Thyroid gland (tissue), 4 donors: ENCODE measurements around the gene PLA2G2D. TPM values are rescaled to one million over a fixed set of nuclear protein-coding genes. Genes with fewer than 3 reads are reported as not detected.

Experiments used
- DNase-seq, 2 donors: peaks; one replicate each; pipeline ENCODE4 v3.0.0-alpha.2; 2019
- H3K27ac ChIP-seq, 3 donors: fragments of 200-600 bp; sonication (generic); 1 replicate in 2 of 3; 2 replicates in 1 of 3; pipeline ENCODE4 v1.5.1; 2016 to 2019; ENCODE audit warnings: mild to moderate bottlenecking in 1 of 3, moderate library complexity in 1 of 3
- H3K27me3 ChIP-seq: fragments of 200-600 bp; sonication (generic); one replicate; pipeline ENCODE4 v1.5.1; 2019
- H3K36me3 ChIP-seq, 2 donors: fragments of 200-600 bp; sonication (generic); one replicate each; pipeline ENCODE4 v1.5.1; 2016 to 2019
- H3K4me1 ChIP-seq, 2 donors: fragments of 200-600 bp; sonication (generic); one replicate each; pipeline ENCODE4 v1.5.1; 2017 to 2019
- H3K4me3 ChIP-seq, 3 donors: fragments of 200-600 bp; sonication (generic); replicated peaks in 1 of 3; 1 replicate in 2 of 3; 2 replicates in 1 of 3; pipeline ENCODE4 v1.5.1; 2016; ENCODE audit warnings: mild to moderate bottlenecking in 1 of 3
- H3K9me3 ChIP-seq: fragments of 200-600 bp; sonication (generic); one replicate; pipeline ENCODE4 v1.5.1; 2017
- CTCF ChIP-seq, 6 experiments: fragments of 200-600 bp in 3 of 6; fragments of 450-650 bp in 3 of 6; sonication (generic) in 3 of 6; IDR thresholded peaks; one replicate each; pipeline ENCODE4 v1.5.1; 2016 to 2019; ENCODE audit warnings: antibody characterized with exemption in 6 of 6, mild to moderate bottlenecking in 2 of 6, inconsistent platforms in 1 of 6, moderate library complexity in 1 of 6
- POLR2A ChIP-seq, 2 donors: fragments of 450-650 bp; IDR thresholded peaks; one replicate each; pipeline ENCODE4 v1.6.1; 2017; ENCODE audit warnings: antibody characterized with exemption in 2 of 2, mild to moderate bottlenecking in 2 of 2, moderate library complexity in 1 of 2
- WGBS, 2 donors: methylation state at CpG; one replicate each; pipeline ENCODE4 v1.1.5; 2017; 5-methylcytosine and 5-hydroxymethylcytosine counted together
- intact Hi-C: fragments of 100-400 bp; cut with DNase I; formaldehyde crosslinking; loops from one replicate; pipeline ENCODE4 v1.15.1; 2023
- total RNA-seq, 4 donors: library from RNA; depleted of rRNA; stranded (reverse); fragments of >200 nt; gene quantifications; one replicate each; pipeline ENCODE4 v1.2.3, GENCODE V29; 2016

The PLA2G2D gene
- total RNA-seq, 4 donors from 2014 or later: not detected

DNA sequence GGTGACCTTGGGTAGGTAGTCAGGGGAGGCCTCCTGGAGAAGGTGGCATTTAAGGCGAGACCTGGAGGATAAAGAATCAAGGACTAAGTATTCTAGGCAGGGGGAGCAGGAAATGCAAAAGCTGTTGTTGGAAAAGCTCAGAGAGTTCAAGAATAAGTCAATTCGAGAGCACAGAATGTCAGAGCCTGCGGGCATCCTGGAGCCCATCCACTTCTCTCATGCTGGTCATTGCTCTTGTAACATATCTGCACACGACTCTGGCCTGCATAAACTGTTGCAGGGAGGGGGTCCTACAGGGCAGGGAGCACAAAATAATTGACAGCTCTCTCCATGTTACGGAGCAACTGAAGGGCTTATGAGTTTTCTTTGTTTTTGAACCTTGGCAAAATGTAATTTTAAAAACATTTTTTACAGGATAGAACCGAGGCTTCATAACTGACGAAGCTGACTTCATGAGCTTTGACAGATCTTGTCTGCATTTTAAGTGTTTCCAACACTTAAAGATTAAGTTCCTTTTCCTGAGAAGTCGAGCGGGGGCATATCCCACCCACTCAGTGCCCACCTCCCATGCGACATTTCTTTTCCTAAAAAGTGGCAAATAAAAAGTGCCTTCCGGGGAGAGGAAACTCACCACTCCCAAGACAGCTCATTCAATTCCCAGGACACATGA is 45.1 kb downstream of the PLA2G2D start:
- H3K4me3 ChIP-seq: no peak overlapping the region
- no peaks in the 10 kb centered on the region for H3K36me3 ChIP-seq
- intact Hi-C loops: no loop called here
- TF ChIP-seq CTCF (IDR thresholded peaks at IDR 0.05) (no peak), POLR2A (IDR thresholded peaks at IDR 0.05) (no peak)
- no peaks in the 10 kb centered on the region for H3K9me3 ChIP-seq
- H3K4me1 ChIP-seq: no peaks in the 10 kb centered on the region
- no peak for DNase-seq
- WGBS, 2 donors: 72 to 87% methylated on average over 11 of the region's 11 CpGs
- H3K27me3 ChIP-seq: peaks cover 5% of the 10 kb centered on the region
- no peak overlapping the region for H3K27ac ChIP-seq

DNA sequence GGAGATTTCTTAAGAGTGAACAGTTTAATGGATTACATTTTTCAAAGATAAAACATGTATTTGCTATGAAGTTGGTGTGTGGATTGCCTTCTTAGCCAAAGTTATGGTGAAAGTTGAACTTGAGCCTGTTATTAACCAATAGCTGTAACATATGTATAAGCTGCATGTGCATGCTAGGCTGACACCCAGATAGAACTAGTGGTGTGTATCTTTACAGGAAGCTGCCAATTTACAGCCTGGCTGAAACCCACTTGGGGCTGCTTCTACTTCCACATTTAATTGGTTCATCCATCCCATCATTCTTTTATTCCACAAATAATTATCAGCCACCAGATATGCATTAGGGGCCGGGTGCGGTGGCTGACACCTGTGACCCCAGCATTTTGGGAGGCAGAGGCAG is 46.1 kb downstream of the PLA2G2D start:
- intact Hi-C loops: no loop called here
- no peak for TF ChIP-seq CTCF (IDR thresholded peaks at IDR 0.05)
- TF ChIP-seq POLR2A (IDR thresholded peaks at IDR 0.05): no peak
- Histone ChIP-seq H3K27me3 (peaks cover 5% of the 10 kb centered on the region), H3K4me1 (no peaks in the 10 kb centered on the region), H3K9me3 (no peaks in the 10 kb centered on the region), H3K4me3 (no peak overlapping the region), H3K36me3 (no peaks in the 10 kb centered on the region), H3K27ac (no peak overlapping the region)
- WGBS, 2 donors: 92 to 97% methylated on average over 2 of the region's 2 CpGs
- DNase-seq: no peak

DNA sequence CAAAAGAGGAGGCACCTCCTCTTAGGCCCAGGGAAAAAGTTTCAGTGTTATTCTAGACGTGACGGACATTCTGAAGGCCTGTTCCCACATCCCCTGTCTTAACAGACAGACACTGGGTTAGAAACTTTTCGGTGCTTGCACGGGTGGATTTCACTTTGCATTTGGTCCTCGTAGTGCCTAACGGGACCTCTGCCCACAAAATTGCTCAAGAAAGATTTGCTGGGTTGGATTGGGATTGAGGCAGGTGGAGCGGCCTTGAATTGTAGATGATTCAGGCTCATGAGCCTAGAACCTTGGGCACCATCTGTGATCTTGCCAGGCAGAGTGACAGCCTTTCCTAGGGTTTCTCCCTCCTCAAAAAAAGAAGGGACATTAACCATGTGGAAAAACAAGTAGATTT is 46.6 kb downstream of the PLA2G2D start:
- no peak for DNase-seq
- Histone ChIP-seq H3K27me3 (peaks cover 5% of the 10 kb centered on the region), H3K36me3 (no peaks in the 10 kb centered on the region), H3K4me3 (no peak overlapping the region), H3K9me3 (no peaks in the 10 kb centered on the region), H3K27ac (no peak overlapping the region), H3K4me1 (no peaks in the 10 kb centered on the region)
- TF ChIP-seq CTCF (IDR thresholded peaks at IDR 0.05): no peak
- no peak for TF ChIP-seq POLR2A (IDR thresholded peaks at IDR 0.05)
- WGBS, 2 donors: 85% methylated on average over 7 of the region's 7 CpGs
- intact Hi-C loops: no loop called here

GRCh38 chr1:20071416-20071815 is 47.9 kb downstream of the PLA2G2D start:
- TF ChIP-seq CTCF (IDR thresholded peaks at IDR 0.05) (no peak), POLR2A (IDR thresholded peaks at IDR 0.05) (no peak)
- no peak for DNase-seq
- 81 to 95% methylated on average over 6 of the region's 6 CpGs for WGBS, 2 donors

GRCh38 chr1:20070357-20070756 is 49.0 kb downstream of the PLA2G2D start:
- intact Hi-C loops: no loop called here
- DNase-seq: no peak
- Histone ChIP-seq H3K27me3 (no peaks in the 10 kb centered on the region), H3K9me3 (no peaks in the 10 kb centered on the region), H3K36me3 (no peaks in the 10 kb centered on the region), H3K27ac (no peak overlapping the region), H3K4me1 (no peaks in the 10 kb centered on the region), H3K4me3 (no peak overlapping the region)
- TF ChIP-seq CTCF (IDR thresholded peaks at IDR 0.05) (no peak), POLR2A (IDR thresholded peaks at IDR 0.05) (no peak)
- 88 to 92% methylated on average over 10 of the region's 10 CpGs for WGBS, 2 donors

More at GRCh38 chr1:20071416-20071815, 47.9 kb downstream of the PLA2G2D start:
- H3K9me3 ChIP-seq: no peaks in the 10 kb centered on the region
- H3K4me1 ChIP-seq: no peaks in the 10 kb centered on the region
- no peaks in the 10 kb centered on the region for H3K36me3 ChIP-seq
- intact Hi-C loops: no loop called here
- H3K27me3 ChIP-seq: peaks cover 3% of the 10 kb centered on the region
- H3K4me3 ChIP-seq: no peak overlapping the region
- no peak overlapping the region for H3K27ac ChIP-seq
